Activated T-cell treated with anti-CD3 and anti-CD28 coated beads for 24 hours (primary cell): ENCODE data around the gene ENDOV.

Experiments
- DNase-seq: peaks from one replicate; pipeline ENCODE4 v3.0.0-alpha.2; 2020; ENCODE audit warnings: low read depth

ENDOV gene

DNA sequence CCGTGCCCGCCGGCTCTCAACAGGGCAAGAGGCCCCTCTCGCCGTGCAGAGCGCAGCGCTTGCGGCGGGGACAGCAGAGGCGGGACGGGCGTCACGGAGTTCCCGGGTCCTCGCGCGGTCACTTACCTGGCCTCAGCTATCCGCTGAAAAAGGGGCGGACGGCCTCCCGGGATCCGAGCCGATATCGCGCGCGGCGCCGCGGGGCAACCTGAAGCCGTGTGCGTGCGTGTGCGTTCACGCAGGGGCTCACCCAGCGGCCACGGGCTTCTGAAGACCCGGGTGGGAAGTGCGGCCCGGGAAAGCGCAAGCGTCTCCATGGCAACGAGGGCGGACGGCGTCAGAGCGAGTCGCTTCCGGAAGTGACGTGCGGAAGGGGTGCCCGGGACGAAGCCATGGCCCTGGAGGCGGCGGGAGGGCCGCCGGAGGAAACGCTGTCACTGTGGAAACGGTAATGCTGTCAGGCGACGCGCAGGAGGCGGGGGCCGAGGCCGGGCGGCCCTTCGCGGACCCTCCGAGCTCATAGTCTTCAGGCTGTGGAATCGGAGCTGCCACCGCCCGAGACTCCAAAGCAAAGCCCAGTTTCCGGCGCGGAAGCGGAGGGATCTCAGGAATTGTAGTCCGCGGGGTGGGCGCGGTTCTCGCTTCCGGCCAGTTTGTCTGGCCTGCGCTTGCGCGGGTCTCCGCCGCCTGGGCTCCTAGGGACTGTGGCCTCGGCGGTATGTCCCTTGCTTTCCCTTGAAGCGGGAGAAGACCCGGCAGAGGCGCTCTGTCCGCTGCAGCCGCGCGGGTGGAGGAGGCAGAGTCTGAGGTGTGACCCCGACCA, at the start of gene ENDOV:
ENDOV (plus strand) TSS at position 365 of the 823 bp plus-strand sequence; CDS start at position 393, 28 bp downstream.
- DNase-seq: peak; percentile 90

DNA sequence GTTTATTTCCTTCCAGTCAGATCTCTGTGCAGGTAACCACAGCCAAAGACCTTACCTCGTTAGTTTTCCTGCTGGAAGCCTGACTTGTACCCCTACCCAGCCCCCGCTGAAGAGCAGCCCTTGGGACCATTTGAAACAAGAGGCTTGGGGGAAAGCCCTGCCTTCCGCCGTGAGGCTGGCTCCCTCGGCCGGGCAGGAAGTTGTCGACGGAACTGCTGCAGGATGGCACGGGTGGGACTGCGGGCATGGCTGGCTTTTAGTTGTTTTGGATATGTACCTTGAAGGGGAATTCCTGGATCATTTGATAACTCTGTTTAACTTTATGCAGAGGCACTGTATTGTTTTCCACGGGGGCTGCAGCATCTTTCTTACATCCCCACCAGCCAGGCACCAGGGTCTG, 49.0 kb upstream of the ENDOV start:
- DNase-seq: no peak

DNA sequence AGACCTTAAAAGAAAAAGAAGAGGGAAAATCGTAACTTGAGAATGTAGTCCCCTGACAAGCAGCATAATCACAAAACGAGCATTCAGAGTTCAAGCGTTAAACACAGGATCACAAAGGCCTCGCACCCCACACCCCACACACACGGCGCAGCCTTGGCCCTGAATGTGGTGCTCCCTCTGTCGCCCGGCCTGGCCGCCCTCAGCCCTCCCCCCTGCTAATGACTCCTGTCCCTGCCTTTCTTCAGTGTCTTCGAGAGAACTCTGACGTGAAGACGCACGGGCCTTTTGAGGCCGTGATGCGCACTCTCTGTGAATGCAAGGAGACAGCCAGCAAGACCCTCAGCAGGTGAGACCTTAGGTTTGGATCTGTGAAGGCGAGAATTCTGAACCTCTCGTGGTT, 47.5 kb upstream of the ENDOV start:
- DNase-seq: no peak

DNA sequence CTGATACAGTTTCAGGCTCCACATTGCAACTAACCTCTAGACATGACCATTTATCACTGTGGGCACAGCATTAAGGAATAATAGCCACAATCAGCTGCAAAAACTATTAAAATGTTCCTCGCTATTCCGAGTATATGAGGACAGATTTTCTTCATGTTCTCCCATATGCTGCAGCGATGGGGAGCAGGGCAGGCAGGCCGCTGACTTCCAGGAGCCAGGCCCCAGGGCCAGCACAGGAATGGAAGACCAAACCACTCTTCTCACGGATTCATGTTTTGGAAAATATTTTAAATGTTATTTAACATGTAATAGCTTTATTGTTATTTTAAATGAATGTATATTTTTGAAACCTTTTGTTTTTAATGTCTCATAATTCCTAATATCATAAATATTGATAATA, 43.8 kb upstream of the ENDOV start:
- no peak for DNase-seq

DNA sequence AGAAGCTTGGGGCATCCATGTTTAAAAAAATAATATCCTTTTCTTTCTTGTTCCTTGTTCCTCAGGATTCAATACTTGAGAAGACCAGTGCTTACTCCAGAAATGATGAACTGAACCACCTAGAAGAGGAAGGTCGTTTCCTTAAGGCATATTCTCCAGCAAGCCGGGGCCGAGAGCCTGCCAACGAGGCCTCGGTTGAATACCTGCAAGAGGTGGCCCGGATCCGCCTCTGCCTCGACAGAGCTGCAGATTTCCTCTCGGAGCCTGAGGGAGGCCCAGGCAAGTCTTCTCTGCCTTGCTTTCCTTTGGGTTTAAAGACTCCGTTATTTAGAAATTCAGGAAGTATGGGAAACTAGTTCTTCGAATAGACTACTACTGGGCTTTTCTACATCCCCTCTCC, 42.5 kb upstream of the ENDOV start:
- DNase-seq: no peak

DNA sequence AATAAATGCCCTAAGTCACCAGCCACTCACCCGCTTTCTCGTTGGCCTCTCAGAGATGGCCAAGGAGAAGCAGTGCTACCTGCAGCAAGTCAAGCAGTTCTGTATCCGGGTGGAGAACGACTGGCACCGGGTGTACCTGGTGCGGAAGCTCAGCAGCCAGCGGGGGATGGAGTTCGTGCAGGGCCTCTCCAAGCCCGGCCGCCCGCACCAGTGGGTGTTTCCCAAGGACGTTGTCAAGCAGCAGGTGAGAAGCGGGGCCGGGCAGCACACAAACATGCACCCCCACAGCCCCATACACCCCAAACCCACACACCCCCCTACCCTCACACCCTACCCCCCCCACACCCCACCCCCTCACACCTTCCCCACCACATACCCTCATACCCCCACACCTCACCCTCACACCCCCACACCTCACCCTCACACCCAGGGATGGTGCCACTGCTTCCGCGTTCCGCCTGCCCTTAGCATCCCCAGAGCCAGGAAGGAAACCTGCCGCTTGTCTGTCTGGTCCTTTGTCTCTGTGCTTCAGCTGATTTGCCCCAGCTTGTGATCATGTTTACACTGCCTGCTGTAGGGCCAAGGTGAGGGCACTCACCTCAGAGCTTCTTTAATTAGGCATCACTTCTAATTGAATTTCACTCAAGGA, 41.9 kb upstream of the ENDOV start:
- DNase-seq: no peak

DNA sequence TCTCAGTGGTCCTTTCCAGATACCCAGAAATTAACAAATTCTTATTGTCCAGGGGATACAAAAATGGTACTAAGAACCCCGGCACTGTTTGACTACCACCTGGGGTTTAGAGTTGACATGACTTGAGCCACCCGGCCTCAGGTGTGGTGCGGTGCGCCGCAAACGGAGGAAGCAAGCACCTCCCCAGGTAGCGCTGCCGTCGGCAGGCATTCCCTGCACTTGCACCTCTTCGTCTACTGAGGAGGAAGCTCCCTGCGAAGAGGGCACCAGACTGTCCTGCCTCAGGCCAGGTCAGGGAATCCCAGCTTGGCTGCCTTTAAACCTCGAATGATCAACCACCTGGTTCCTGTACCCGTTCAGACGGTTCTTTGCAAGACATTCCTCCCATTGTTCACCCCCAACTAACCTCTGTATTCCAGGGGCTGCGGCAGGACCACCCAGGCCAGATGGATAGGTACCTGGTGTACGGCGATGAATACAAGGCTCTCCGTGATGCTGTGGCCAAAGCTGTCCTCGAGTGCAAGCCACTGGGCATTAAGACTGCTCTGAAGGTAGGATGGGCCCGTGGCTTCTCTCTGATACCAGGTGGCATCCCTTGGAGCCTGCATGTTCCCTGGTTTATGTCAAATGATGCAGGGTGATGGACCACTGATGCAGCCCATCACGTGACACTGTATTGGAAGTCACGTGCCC, 40.8 kb upstream of the ENDOV start:
- no peak for DNase-seq

DNA sequence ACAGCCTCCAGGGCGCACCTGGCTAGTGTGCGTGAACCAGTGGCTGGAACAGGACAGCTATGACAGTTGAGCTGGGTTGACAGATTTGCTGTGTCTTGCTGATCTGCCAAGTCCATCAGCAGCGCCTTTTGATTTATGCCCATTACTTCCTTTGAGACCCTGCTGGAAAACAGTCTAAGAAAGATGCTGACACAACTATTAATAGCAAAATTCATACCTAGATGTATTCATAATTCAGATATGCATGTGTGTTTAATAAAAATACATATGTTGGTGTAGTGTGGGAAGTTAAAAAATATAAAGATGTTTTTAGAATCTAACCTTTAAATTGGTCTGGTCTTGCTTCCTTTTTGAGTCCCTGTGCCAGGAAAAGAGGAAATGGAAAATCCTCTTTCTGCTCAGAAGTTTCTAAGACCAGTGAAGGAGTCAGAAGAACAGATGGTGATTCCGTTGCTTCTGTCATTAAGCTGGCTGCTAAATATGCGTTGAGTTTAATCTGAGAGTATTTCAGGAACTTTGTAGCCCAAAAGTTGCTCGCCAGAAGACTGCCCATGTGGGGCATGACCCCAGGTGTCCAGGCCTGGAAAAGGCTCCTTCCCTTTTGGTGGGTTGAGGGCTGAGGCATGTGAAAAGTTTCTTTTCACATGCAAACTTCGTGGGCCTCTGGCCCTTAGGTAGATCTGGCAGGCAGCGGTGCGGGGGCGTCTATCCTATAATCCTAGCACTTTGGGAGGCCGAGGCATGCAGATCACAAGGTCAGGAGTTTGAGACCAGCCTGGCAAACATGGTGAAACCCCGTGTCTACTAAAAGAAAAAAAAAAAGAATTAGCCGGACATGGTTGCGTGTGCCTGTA, 40.0 kb upstream of the ENDOV start:
- DNase-seq: no peak

DNA sequence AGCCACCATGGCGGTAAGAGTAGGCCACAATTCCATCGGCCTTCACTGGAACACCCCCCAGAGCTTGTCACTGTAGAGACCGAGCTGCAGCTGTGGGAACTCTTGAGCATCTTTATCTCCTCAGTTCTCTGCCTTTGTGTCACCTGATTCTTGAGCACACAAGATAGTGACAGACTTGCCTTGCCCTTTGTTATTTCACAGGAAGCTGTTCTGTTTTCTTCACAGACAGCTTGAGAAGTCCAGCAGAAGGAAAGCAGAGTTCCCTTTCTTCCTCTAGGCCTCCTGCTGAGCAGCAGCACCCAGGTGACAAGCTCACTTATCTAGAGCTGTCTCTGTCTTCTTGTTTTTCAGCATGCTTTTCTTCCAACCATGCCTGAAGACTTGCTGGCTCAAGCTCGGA, 38.4 kb upstream of the ENDOV start:
- no peak for DNase-seq

DNA sequence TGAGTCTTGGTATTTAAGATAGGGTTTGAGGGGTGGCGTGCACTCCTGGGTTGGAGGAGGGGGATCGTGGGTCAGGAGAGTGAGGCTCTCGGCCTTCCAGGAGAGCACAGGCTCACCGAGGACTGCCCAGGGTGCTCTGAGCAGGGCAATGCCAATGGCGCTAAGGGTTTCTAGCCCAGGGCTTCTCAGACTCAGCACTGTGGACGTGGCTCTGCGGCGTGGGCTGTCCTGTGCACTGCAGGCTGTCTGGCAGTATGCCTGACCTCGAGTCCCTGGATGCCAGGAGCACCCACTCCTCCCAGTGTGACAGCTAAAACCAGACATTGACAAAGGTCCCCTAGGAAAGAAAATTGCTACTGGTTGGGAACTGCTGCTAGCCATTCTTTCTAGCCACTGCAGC, 37.2 kb upstream of the ENDOV start:
- DNase-seq: no peak

DNA sequence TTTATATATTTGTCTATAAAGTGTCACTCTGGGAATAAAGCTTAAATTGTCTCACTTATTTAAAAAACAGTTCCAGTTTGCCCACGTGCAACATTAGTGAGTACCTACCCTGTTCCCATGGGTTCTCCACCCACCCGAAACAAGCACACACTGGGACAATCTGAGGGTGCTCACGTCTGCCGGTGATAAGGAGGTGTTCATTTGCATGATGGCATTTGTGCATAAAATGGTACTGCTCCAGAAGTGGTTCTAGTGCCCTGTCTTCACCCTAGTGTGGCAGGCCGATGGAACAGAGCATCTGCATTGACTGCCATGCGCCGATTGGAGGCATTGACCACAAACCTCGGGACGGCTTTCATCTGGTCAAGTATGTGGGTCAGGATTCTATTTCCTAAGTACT, 35.6 kb upstream of the ENDOV start:
- no peak for DNase-seq

DNA sequence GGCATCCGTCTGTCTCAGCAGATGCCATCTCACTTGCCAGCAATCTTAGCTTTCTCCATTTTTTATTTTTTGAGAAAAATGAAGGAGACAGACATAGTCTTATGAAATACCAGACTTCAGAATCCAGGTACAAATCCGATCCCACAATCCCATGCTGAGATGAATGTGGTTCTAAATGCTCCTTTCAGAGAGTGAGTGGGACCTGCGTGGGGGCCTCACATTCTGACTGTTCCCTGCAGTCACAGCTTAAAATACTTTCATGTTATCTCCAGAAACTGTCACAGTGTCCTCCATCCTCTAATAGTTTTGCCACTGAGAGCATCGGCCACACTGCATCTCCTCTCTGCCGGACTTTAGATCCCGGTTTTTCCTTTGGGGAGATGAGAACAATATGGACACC, 34.9 kb upstream of the ENDOV start:
- DNase-seq: no peak

DNA sequence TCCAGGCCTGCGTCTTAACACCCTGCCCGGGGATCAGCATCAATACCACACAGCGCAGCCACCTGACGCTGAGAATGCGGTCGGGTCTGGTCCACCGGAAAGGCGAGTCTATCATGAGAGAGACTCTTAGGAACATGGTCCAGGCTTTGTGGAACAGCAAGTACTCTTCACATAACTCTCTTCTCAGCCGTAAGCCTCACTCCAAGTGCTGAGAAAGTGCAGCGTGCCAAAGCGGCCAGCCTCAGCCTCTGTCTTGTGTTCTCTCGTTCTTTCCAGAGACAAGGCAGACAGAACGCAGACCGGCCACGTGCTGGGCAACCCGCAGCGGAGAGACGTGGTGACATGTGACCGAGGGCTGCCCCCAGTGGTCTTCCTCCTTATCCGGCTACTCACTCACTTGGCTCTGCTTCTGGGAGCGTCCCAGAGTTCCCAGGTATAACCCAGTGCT, 34.4 kb upstream of the ENDOV start:
- no peak for DNase-seq

DNA sequence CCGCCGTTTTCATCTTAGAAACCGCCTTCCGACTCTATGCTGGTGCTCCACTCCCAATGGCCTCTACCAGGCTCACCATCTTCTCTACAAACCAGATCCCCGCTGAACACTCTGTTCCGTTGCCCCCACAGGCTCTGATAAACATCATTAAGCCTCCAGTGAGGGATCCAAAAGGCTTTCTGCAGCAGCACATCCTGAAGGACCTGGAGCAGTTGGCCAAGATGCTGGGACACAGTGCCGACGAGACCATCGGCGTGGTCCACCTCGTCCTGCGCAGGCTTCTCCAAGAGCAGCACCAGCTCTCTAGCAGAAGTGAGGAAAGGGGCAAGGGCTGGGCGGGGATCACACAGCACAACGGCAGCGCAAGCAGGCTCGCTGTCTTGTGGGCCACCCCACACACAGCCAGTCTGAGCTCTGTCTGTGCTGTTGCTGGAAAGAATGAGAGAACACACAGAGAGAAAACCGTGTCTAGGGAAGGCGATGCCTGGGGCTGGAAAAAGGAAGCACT, 33.5 kb upstream of the ENDOV start:
- no peak for DNase-seq

DNA sequence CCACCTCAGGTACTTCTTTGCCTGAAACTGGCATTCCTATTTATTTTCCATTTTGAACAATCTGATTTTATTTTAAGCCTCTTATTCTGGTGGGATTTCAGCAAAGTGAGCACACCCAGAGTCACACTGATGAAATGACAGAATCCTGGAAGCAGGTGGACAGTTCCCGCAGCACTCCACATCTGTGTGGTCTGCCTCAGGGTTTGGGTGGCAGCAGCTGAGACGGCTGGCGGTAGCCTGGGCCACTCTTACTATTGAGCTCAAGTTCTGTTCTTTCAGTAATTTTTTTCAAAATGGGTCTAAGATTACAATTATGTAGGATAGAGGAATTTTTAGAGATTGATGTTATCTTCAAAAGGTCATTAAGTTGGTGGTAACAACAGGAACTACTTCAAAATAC, 32.5 kb upstream of the ENDOV start:
- DNase-seq: no peak

DNA sequence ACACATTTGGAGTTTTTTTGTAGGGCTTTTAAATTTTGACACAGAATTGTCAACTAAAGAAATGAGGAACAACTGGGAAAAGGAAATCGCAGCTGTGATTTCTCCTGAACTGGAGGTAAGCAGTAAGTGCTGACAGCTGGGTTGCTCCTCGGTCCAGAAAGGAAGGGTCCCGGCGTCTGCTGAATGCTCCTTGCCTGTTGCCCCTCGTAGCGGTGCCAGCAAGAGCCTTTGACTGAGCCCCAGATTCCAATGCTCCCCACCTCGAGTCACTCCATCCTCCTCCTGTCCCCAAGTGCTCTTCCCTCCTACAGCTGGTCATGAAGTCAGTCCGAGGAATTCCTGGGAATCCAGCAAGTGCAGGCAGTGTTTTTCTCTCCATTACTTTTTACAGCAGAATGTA, 32.0 kb upstream of the ENDOV start:
- DNase-seq: no peak

DNA sequence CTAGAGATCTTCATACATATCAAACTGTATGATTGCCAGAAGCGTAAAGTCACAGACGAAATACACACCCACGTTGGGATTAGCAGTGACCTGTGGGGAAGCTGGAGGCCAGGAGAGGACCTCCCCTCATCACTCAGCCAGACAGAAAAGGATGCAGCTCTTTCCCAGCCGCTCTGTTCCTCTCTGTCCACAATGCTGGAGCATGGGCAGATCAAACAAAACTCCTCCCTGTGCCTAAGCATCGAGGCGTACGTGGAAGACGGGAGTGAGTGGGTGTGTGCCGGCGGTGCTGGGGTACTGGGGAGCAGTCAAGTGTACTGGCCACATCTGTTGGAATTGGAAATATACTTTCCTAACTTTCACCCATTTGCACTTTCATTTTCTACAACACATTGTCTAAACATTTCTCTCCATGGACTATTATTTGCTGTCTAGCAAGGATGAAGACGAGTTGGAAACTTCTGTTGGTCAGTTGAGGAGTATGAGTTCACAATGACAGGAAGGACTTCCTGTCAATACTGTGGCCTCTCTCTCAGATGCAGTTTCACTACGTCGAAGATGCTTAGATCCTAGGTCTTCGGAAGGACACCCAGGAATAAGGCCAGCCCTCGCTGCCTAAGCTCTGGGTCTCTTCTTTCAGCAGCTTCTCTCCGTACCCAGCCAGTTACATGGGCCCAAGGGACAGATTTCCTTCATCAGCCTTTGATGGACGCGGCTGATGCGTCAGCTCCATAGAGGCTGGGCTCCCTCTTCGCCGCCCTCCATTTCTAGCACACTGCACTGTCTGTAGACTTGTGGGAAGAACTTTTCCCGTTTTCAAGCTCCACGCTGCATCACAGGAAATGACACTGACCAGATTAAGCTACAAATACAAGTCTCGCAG, 30.6 kb upstream of the ENDOV start:
- DNase-seq: no peak

DNA sequence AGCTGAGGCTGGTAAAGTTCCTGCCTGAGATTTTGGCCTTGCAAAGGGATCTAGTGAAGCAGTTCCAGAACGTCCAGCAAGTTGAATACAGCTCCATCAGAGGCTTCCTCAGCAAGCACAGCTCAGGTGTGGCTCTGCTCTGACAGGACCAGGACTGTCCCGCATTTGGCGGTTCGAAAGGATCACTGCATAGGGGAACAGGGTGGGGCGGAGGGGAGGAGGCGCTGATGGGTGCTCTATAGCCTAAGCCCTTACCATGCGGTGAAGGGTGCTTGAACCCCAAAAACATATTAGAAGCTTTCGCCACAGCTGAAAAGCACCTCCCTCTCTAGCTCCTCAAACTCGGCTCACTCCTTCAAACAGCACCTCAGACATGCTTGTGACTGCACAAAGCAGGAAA, 29.9 kb upstream of the ENDOV start:
- no peak for DNase-seq

DNA sequence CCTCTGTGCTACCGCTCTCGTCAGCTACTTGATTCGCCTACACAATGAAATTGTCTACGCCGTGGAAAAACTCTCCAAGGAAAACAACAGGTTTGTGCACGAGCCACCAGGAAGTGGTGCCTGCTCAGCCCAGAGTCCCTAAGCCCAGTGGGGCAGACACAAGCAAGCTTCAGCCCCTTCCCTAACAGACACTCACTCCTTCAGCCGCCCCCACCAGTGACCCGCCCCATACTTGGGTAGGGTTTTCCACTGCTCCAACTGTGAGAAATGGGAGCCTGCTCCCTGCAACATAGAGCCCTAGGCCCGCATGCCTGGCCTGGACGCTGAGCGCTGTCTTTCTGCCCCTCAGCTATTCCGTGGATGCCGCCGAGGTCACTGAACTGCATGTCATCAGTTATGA, 28.6 kb upstream of the ENDOV start:
- DNase-seq: no peak

DNA sequence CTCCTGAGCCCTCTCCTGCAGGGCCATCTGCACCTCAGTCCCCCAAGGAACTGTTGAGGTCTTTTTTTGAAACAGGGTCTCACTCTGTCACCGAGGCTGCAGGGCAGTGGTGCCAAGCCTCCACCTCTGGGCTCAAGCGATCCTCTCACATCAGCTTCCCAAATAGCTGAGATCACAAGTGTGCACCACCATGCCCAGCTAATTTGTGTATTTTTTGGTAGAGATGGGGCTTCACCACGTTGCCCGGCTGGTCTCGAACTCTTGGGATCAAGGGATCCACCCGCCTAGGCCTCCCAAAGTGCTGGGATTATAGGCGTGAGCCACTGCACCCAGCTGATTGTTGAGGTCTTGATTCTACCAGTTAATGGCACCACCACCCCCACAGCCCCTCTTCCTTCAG, 27.9 kb upstream of the ENDOV start:
- no peak for DNase-seq

DNA sequence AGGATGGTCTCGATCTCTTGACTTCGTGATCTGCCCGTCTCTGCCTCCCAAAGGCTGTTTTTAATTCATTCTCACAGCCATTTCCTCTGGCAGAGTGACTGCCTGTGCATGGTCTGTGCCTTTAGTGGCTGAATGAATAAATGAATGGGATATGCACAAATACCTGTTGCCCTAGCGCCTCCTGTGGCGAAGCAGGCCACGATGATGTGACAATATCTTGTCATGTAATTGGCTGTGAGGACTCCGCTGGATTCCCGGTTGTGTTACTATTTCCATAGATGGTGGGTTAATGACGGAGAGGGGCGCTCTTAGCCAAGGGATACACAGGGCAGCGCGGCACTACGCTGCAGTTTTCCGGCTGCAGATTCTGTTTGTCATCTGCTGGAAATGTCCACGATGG, 26.8 kb upstream of the ENDOV start:
- DNase-seq: no peak
